GDM1 (cell line): Measurements from ENCODE around the gene CHST11.

Source experiments
- DNase-seq: peaks from one replicate; lab custom pipeline; 2025; lab: John Stamatoyannopoulos, UW

Gene CHST11

DNA sequence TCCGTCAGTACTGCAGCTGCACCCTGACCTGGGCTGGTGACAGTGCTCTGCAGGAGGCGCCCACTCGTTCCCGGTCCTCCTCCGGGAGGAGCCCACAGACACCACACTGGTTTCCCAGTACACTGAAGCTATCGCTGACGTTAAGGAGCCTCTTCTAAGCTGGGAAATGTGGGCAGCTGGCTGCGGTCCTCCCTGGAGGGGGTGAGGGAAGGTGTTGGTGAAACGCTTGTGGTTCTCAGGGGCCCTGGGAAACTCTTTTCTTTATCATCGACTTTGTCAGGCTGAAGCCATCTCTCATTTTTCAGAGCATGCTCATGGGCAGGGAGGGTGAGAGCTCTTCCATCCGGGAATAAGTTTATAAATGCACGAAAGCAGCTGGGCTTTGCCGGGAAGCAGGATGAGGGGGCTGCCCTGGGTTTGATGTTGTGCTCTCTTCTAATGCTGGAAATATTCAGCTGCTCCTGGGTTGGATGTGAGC is 176.0 kb downstream of the CHST11 start:
- DNase-seq, result no peak

DNA sequence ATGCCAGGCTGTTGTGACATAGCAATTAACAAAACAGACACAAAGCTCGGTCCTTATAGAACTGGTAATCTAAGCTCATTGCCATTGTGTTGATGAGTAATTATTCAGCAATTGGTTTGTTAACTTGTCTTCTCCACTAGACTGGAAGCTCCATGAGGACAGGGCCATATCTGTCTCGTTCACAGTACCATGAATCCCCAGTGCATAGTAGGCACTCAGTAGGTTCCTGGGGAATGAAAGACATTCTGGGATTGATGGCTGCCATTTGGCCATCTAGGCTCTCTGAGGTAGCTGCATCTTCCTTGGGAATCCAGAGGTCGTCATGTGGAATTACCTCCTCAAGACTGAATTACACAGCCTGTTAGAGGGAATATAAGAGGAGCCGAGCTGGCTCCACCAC is 177.3 kb downstream of the CHST11 start:
- no peak for DNase-seq

DNA sequence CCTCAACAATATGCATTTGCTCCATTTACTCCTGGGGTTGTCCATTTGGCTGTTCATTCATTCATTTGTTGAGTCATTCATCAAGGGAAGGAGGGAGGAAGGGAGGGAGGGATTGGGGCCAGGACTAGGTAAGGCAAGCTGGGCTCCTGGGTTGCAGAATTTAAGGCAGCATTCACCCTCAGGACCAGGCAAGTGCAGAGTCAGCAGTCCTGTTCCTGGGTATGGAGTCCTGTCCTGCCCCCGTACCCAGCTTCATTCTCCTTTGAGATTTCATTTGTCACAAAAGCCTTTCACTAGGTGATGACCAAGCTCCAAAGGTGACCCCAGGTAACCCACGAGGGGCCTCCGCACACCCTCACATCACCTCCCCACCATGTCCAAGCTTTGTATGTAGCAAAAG is 178.1 kb downstream of the CHST11 start:
- DNase-seq, result no peak

DNA sequence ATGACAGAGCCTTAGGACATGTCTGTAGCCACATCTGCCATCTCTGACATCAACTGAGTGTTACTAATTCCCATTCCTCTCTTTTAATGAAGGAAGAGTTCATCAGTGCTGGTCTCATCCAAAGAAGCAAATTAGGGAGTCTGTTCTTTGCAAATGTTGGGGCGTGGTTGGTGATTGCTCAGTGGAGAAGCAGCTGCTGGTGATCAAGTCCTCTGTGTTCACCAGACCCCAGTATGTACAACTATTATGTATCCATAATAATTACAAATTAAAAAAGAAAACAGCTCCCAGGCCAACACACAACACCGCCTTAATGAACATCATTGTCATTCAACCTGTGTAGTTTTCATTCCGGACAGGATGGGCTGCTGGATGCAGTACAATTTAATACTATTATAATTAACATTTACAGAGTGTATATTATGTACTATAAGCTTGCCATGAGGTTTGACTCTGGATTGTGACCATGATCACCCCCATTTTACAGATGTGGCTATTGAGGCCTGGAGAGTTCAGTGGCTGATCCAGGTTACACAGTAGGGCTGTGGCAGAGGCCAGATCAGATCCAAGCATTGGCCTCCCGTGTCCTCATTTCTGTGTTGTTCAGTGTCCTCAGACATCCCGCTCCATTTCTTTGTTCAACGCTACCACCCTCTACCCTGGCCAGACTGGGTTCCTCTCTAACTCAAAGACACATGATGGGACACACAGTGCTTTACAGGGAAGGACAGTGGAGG is 179.0 kb downstream of the CHST11 start:
- DNase-seq, result no peak

DNA sequence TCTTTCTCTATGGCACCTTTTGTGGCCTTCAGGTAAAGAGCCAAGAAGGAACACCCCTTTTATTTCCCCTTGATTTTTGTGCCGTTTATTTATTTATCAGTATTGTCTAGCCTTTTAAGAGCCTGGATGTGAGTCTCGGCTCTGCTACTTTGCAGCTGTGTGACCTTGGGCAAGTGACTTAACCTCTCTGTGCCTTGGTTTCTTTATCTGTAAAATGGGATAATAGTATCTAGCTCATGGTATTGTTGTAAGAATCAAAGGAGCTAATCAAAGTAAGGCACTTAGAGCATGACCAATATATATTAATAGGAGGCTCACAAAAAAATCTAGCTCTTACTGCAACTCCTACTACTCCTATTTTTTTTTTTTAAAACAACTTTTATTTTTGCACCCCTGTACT is 179.7 kb downstream of the CHST11 start:
- DNase-seq, result no peak

DNA sequence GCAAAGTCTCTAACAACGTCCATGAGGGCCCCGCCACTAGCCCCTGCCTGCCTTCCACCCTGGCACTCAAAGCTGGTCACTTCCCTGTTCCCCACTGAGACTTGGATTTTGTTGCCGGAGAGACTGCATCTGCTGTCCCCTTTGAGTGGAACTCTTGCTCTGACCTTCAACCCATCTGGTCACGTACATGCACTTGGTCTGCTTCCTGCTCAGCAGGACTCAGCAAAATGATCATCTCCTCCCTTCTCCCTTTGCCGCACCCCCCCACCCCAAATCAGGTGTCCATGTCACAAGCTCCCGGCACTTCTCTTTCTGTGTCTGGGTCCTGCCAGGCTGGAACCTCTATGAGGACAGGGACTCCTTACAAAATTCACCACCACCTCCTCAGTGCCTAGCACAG is 180.9 kb downstream of the CHST11 start:
- no peak for DNase-seq

DNA sequence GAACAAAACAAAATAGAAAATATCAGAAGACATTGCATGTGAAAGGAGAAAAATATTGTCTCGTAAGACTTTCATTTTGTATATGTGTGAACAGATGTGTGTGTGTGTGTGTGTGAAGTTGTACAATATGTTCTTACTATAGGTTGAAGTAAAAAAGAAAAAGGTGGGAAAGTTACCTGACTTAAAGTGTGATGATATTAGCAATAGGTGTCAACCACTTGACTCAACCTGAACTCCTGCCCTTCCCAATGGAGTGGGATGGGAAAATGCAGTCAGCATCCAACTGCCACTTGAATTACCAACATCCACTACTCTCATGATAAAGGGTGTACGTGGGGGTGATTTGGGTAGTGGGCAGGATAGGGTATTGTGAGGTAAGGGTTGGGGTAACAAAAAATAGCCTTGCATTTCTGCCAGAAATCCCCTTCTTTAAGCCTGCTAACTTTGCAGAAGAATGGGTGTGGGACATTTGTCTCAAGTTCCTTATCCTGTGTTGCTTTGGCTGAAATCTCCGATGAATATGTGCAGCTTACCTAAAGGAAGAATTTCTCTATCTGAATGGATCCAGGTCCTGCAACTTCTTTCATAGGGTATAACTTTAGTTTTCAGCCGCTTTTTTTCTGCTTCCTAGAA is 181.6 kb downstream of the CHST11 start:
- no peak for DNase-seq

DNA sequence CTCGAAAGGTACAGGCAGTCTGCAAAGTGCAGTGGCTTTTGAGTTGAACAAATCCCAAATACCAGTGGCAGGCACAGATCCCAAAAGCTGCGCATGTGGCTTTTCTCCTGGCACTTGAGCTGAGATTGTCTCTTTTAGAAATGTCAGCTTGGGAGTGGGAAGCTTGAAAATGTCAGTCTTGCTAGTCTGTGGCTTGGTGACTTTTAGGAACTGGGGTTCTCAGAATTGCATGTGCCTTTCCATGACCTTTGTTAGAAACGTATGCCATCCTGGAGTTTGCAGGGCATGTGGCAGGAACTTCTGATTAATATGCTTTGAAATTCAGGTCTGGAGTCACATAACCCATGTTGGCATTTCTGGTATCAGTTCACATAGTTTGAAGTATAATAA is 182.1 kb downstream of the CHST11 start:
- no peak for DNase-seq

DNA sequence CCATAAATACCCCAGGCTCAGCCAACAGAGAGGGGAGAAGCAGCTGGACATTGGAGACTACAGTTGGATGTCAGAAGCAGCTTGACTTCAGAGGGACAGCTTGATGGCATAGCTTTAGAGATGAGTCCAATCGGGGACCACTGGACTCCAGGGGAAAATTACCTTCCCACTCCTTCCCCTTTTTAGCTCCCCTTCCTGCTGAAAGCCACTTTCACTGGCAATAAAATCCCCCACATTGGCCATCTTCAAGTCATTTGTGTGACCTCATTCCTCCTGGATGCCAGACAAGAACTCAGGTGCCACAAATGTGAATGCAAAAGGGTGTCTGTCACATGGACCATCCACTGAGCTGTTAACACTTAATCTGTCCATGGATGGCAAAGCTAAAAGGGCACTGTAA is 184.2 kb downstream of the CHST11 start:
- DNase-seq, result no peak

DNA sequence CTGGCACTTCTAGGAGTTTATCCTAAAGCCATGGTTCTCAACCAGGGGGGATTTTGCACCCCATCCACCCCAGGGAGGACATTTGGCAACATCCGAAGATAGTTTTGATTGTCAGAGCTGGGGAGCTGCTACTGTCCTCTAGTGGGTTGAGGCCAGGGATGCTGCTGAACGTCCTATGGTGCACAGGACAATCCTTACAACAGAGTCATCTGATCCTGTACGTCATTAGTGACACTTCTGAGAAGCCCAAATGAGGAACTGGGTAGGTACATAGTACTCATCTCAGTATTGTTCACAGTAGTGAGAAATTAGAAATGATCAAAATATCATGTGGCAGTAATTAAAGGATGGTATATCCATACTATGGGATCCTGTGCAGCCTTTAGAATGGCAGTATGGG is 185.1 kb downstream of the CHST11 start:
- no peak for DNase-seq

DNA sequence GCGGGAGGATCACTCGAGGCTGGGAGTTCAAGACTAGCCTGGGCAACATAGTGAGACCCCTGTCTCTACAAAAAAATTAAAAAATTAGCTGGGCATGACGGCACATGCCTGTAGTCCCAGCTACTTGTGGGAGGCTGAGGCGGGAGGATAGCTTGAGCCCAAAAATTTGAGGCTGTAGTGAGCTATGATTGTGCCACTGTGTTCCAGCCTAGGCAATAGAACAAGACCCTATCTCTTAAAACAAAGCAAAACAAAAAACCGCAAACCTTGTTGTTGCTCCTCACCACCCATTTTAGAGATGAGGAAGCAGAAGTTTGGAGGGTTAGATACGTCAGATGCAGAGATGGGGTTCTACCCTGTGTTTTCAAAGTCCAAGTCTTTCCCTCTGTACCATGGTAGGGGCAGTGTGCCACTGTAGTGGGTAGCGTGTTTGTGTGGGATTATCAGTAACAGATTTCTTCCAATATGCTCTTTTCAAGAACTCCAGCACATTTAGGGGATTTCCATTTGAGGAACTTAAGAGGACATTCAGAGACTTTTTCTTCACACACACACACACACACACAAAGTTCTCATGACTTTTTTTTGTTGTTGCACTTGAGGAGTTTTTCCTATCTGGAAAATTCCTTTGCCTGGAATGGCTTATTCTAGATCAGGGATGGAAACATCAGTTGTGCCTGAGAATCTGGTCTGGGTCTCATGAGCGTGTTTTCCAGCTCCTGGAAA is 186.5 kb downstream of the CHST11 start:
- no peak for DNase-seq

DNA sequence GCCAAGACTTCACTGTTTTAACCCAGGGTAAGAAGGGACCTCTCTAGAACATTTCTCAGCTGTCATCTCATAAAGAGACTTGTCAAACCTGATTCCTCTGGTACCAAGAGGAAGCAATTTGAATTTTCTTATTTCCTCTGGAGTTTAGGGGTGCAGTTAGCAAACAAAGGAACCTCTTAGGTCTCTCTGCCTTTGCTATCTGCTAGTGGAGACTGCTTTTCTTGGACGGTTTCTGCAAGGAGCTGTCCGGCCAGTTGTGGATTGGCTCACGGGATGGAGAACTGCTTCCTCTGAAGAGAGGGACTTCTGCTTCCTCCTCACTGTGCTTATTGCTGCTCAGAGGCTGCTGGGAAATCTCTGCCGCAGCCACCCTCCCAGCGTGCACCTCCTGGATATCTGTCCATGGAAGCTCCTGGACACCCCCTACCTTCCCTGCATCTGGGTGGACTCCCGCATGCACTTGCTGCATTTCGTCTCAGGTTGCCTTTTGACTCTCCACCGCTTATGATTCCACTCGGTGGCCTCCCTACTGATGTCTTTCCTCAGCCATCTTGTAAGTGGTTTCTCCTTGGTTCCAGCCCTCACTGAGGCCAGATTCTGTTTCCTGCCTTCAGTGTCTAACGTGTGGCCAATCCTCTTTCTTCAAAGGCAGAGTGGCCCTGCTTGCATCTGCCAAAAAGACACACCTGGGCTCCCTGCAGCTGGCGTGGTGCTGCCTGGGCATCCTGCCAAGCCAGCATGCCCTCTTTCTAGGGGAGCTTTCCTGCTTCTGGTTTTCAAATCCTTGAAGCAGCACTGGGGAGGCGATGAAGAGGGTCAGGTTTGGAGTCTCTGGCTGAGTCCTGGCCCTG is 187.3 kb downstream of the CHST11 start:
- DNase-seq, result no peak

DNA sequence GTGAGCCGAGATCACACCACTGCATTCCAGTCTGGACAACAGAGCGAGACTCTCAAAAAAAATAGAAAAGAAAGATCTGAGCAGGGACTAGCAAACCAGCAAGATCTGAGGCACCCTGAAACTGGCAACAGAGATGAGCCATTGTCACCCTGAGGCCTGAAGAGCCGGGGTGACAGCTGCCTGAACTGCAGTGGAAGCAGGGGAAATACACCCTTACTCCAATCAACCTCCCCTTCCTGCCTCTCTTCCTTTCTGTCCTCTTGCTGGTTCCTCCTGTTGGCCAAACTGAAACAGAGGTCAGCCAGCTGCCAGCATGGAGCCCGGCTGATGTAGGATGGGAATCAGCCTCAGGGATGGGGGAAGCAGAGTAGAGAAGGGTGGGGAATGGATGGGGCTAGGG is 192.0 kb downstream of the CHST11 start:
- DNase-seq, result no peak

DNA sequence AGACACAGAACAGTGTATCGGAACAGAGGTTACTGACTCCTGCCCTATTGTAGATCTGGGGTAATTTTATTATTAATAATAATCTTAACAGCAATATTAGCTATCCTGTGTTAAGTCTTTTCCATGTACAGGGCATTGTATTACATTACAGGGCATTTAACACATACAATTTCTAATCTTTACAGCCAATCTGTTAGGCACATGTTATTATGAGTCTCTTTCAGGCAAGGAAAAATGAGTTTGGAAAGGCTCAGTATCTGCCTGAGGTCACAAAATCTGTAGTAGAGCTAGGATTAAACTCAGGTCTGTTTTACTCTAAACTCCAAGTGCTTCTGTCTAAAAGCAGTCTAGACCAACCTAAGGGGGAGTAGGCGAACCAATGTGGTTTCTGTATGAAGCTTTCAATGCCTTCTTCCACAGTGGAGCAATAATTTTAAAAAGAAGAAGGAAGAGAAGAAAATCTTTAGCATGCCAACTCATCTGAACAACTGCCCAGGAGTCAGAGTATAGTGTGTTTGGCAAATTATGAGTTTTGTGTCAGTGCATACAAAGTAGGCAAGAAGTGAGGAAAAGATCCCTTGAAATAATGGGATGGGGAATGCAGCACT is 192.6 kb downstream of the CHST11 start:
- peak; percentile 46 for DNase-seq

DNA sequence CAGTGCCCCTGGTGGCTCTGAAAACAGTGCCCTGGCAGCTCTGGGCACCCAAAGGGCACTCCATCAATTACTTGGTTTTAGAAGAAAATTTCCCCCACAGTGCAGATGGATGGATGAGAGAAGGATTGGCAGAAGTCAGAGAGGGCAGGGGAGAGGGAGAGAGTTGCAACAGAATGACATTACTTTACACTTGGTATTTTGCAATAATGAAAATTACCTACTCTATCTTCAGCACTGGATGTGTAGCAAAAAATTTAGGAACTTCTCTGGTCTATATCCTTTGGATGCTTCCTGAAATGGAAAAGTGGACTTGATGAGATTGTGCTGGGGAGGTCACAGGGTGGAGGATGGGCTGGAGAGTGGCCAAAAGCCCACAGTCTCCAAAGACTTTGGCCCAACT is 193.2 kb downstream of the CHST11 start:
- no peak for DNase-seq

DNA sequence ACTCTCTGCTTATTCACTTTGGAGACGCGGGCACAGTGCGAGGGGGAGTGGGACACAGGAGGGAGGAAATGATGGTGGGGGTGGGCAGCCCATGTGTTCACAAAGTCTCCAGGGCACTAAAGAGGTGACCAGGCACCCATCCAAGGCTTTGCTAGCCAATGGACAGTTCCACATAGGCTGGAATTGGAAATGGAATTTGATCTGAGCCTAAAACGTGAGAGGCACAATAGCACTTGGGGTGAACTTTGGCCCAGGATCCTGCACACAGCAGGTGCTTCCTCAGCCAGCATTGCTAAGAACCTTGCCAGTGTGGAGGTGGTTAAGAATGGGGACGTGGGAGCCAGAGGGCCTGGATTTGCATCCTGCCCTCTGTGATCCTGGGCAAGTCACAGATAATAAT is 193.8 kb downstream of the CHST11 start:
- DNase-seq, result no peak

DNA sequence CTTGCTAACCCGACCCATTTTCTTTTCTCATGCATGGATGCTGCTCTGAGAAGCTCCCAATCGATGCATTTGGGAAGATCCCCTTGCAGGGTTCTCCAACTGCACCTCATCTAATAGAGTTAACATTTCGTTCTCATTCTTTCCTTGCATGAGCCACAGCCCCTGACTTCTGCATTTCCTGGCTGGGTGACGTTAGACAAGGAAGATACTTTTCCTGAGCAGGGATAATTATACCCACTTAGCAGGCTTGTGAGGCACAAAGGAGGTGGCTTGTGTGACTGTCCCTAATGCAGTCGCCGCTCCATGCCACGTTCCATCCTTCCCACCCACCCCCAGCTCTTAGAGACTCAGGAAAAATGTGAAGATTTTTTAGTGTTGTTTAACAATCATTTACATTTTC is 195.1 kb downstream of the CHST11 start:
- DNase-seq, result no peak

DNA sequence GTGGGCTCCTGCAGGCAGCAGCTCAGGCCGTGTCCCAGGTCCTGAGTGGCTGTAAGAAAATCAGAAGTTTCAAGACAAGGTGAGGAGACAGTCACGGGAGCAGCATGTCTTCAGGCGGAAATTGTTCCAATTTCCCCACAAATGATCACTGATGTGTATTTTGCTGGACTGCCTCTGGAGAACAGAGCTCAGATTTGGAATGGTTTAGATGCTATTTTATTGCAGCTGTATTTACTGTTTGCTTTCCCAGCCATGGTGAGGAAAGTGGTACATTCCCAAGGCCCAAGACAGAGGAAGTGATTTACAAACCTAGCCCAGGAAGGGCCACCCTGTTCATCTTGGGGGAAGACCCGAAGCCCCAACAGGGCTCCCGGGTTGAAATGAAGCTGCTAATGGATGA is 195.6 kb downstream of the CHST11 start:
- DNase-seq, result no peak

DNA sequence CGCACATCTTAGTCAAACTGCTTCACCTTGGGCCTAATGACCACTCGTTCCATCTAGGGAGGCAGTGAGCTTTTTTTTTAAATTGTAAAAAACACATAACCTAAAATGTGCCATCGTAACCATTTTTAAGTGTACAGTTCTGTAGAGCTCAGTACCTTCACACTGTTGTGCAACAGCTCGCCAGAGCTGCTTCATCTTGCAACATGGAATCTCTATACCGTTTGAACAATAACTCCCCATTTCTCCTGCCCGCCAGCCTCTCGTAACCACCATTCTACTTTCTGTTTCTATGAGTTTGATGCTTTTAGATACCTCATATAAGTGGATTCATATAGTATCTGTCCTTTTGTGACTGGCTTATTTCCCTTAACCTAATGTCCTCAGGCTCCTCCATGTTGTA is 196.2 kb downstream of the CHST11 start:
- DNase-seq, result no peak

DNA sequence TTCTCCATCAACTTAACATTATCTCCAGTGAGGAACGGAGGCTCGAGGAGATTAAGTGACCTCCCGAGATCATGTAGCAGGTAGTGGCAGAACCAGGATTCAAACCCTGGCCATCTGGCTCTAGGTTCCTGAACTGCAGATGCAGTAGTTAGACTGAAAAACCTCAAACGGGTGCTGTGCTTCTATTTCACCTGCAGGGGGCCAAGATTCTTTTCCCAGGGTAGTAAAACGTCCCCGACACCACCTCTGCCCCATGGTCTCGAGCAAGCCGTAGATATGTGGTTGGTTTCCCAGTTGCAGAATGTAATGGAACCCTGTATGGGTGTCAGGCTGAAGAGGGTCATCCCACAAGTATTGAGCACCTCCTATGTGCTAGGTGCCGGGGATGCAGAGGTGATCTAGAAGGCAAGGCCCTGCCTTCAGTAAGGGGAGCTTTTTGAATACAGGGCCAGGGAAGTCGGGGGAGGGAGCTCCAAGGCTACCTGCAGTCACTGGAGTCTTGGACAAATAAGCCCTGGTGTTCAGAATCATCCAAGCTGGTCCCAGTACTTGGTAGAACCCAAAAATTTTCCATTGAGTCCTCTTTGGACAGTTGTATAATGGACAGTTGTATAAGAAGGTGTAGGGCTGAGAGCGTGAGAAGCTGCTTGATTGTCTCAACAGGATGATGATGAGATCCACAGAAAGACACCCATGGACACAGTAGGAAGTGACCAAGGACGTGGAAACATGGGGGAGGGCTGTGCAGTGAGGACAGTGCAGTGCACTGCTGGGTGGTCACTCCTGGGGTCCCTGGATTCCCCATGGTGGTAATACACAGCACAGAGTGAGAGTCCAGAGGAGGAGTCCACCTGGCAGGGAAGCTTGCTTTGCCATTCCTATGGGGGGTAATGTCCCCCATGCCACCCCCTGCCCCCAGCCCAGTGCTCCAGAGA is 197.2 kb downstream of the CHST11 start:
- DNase-seq, result no peak
